Panc1 (cell line): ENCODE measurements around the gene PCNX1.

Experiments used
- POLR2AphosphoS5 ChIP-seq: IDR thresholded peaks from 2 replicates; pipeline ENCODE4 v1.6.1; 2012; ENCODE audit warnings: mild to moderate bottlenecking, low read depth, low read length, moderate library complexity
- SIN3A ChIP-seq: IDR thresholded peaks from 2 replicates; pipeline ENCODE4 v1.6.1; 2012; ENCODE audit warnings: low read depth, mild to moderate bottlenecking, low read length, moderate library complexity, borderline replicate concordance; ENCODE audit not compliant: insufficient read depth
- TCF7L2 ChIP-seq: IDR thresholded peaks from 2 replicates; pipeline ENCODE4 v1.6.1; 2011; ENCODE audit warnings: mild to moderate bottlenecking, low read depth, low read length, inconsistent platforms
- TF ChIP-seq, protein P1 (sequence below): fragments of 450-650 bp; IDR thresholded peaks from 2 replicates; pipeline ENCODE4 v1.5.1; 2017; ENCODE audit warnings: mild to moderate bottlenecking
- TF ChIP-seq, protein P2 (sequence below), 2 experiments: IDR thresholded peaks; 2 replicates each; pipeline ENCODE4 v1.6.1; 2011 to 2012; ENCODE audit warnings: low read depth in 2 of 2, control low read depth in 1 of 2, low read length in 1 of 2, mild to moderate bottlenecking in 1 of 2, moderate library complexity in 1 of 2; ENCODE audit not compliant: insufficient read depth in 1 of 2

DNA sequence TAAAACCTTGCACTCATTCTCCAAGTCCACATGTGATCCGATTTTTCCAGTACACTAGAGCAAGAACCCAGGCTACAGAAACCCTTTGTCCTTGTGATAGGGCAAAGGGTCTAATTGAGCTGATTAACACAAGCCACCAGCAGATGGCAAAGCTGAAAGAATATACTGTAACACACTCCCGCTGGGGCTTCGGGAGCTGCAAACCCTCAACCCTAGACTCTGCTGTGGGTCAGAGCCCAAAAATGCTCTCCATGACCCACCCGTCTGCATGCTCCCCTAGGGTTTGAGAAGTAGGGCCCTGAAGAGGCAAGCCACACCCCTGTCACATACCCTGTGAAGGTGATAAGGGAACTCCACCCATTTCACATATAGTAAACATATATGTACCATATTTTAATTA is 33.6 kb upstream of the PCNX1 start:
- TF ChIP-seq, protein P1, sequence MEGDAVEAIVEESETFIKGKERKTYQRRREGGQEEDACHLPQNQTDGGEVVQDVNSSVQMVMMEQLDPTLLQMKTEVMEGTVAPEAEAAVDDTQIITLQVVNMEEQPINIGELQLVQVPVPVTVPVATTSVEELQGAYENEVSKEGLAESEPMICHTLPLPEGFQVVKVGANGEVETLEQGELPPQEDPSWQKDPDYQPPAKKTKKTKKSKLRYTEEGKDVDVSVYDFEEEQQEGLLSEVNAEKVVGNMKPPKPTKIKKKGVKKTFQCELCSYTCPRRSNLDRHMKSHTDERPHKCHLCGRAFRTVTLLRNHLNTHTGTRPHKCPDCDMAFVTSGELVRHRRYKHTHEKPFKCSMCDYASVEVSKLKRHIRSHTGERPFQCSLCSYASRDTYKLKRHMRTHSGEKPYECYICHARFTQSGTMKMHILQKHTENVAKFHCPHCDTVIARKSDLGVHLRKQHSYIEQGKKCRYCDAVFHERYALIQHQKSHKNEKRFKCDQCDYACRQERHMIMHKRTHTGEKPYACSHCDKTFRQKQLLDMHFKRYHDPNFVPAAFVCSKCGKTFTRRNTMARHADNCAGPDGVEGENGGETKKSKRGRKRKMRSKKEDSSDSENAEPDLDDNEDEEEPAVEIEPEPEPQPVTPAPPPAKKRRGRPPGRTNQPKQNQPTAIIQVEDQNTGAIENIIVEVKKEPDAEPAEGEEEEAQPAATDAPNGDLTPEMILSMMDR: no peak
- TF ChIP-seq, protein P2, sequence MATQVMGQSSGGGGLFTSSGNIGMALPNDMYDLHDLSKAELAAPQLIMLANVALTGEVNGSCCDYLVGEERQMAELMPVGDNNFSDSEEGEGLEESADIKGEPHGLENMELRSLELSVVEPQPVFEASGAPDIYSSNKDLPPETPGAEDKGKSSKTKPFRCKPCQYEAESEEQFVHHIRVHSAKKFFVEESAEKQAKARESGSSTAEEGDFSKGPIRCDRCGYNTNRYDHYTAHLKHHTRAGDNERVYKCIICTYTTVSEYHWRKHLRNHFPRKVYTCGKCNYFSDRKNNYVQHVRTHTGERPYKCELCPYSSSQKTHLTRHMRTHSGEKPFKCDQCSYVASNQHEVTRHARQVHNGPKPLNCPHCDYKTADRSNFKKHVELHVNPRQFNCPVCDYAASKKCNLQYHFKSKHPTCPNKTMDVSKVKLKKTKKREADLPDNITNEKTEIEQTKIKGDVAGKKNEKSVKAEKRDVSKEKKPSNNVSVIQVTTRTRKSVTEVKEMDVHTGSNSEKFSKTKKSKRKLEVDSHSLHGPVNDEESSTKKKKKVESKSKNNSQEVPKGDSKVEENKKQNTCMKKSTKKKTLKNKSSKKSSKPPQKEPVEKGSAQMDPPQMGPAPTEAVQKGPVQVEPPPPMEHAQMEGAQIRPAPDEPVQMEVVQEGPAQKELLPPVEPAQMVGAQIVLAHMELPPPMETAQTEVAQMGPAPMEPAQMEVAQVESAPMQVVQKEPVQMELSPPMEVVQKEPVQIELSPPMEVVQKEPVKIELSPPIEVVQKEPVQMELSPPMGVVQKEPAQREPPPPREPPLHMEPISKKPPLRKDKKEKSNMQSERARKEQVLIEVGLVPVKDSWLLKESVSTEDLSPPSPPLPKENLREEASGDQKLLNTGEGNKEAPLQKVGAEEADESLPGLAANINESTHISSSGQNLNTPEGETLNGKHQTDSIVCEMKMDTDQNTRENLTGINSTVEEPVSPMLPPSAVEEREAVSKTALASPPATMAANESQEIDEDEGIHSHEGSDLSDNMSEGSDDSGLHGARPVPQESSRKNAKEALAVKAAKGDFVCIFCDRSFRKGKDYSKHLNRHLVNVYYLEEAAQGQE (IDR thresholded peaks at IDR 0.05; ENCODE audit: insufficient read depth in 1 of 2, low read depth in 2 of 2, low read length in 1 of 2): no peak
- no peak for TF ChIP-seq POLR2AphosphoS5
- no peak for TF ChIP-seq TCF7L2
- TF ChIP-seq SIN3A: no peak
